ENCODE measurements around the gene MT2A. TPM values are rescaled to one million over a fixed set of nuclear protein-coding genes. Genes with fewer than 3 reads are reported as not detected.

MT2A gene
- total and polyA plus RNA-seq, 7 donors, result 37.5 to 968 (median 161) TPM

DNA sequence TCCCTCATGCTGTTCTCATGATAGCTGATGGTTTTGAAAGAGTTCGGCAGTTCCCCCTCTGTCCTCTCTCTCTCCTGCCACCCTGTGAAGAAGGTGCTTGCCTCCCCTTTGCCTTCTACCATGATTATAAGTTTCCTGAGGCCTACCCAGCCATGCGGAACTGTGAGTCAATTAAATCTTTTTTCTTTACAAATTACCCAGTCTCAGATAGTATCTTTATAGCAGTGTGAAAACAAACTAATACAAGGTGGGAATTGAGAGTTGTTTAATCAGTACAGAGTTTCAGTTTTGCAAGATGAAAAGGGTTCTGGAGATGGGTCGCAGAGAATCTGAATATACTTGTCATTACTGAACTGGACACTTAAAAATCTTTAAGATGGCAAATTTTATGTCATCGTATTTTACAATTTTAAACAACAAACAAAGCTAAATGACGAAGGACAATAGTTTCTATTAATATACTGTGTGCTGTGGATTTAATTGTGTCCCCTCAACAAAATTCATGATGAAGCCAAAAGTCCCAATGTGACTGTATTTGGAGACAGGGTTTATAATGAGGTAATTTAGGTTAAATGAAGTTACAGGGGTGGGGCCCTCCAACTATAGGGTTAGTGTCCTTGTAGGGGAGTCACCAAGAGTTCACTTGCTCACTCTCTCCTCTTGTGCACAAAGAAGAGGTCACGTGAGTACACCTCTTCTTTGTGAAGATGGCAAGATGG is 14.7 kb upstream of the MT2A start:
- H3K4me3 ChIP-seq, result no peak overlapping the region
- H3K36me3 ChIP-seq, result no peaks in the 10 kb centered on the region
- intact Hi-C loops (cut with DNase I), result no loop called here
- H3K4me1 ChIP-seq, result peaks cover 0 to 12% (median 10%) of the 10 kb centered on the region in 4 donors
- no peak for TF ChIP-seq POLR2A (IDR thresholded peaks at IDR 0.05)
- TF ChIP-seq EP300 (IDR thresholded peaks at IDR 0.05), result no peak
- TF ChIP-seq CTCF (IDR thresholded peaks at IDR 0.05), result no peak
- TF ChIP-seq POLR2AphosphoS5 (IDR thresholded peaks at IDR 0.05), result no peak
- DNase-seq, result no peak
- H3K9me3 ChIP-seq, result no peaks in the 10 kb centered on the region
- WGBS, 2 donors, result 91 to 94% methylated on average over 6 of the region's 6 CpGs
- peaks cover 9 to 22% (median 14%) of the 10 kb centered on the region in 3 donors for H3K27me3 ChIP-seq
- no peak overlapping the region for H3K27ac ChIP-seq

DNA sequence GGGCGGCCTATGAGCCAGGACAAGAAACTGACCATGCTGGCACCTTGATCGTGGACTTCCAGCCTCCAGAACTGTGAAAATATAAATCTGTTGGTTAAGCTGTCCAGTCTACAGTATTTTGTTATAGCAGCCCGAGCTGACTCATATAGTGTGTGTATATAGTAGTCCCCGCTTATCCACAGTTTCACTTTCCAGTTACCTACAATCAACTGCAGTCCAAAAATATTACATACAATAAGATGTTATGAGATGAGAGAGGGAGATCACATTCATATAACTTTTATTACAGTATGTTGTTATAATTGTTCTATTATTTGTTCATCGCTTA is 14.1 kb upstream of the MT2A start:
- no peak for DNase-seq
- intact Hi-C loops (cut with DNase I), result no loop called here
- Histone ChIP-seq H3K36me3 (no peaks in the 10 kb centered on the region), H3K27ac (no peak overlapping the region), H3K4me3 (no peak overlapping the region), H3K9me3 (no peaks in the 10 kb centered on the region), H3K4me1 (peaks cover 0 to 7% (median 6%) of the 10 kb centered on the region in 4 donors), H3K27me3 (peaks cover 4 to 17% (median 9%) of the 10 kb centered on the region in 3 donors)
- TF ChIP-seq CTCF (IDR thresholded peaks at IDR 0.05) (no peak), POLR2A (IDR thresholded peaks at IDR 0.05) (no peak), EP300 (IDR thresholded peaks at IDR 0.05) (no peak), POLR2AphosphoS5 (IDR thresholded peaks at IDR 0.05) (no peak)
- 83 to 91% methylated on average over 5 of the region's 5 CpGs for WGBS, 2 donors

GRCh38 chr16:56600398-56600999 is 7.9 kb upstream of the MT2A start:
- WGBS, 2 donors, result 31 to 38% methylated on average over 8 of the region's 8 CpGs
- Histone ChIP-seq H3K4me1 (peaks cover 0 to 1% (median 0%) of the 10 kb centered on the region in 4 donors), H3K9me3 (no peaks in the 10 kb centered on the region)

GRCh38 chr16:56601325-56601724 is 7.1 kb upstream of the MT2A start:
- peaks cover 0 to 9% (median 4%) of the 10 kb centered on the region in 4 donors for H3K4me1 ChIP-seq
- intact Hi-C loops (cut with DNase I), result loop anchor here (2.0 to 10.0 kb wide), 4 partner anchors 87 to 333 kb away; partner anchors contain the start of genes AMFR and HERPUD1
- 72 to 73% methylated on average over 9 of the region's 9 CpGs for WGBS, 2 donors
- no peaks in the 10 kb centered on the region for H3K9me3 ChIP-seq
- TF ChIP-seq EP300 (IDR thresholded peaks at IDR 0.05) (no peak), POLR2A (IDR thresholded peaks at IDR 0.05) (no peak)
- no peaks in the 10 kb centered on the region for H3K27me3 ChIP-seq
- no peak overlapping the region for H3K27ac ChIP-seq
- H3K36me3 ChIP-seq, result no peaks in the 10 kb centered on the region
- H3K4me3 ChIP-seq, result no peak overlapping the region
- DNase-seq, result no peak

More at GRCh38 chr16:56600398-56600999, 7.9 kb upstream of the MT2A start:
- TF ChIP-seq POLR2AphosphoS5 (IDR thresholded peaks at IDR 0.05), result no peak
- peak in 3 of 4 experiments; percentile 54 to 60 (median 54) for TF ChIP-seq CTCF (IDR thresholded peaks at IDR 0.05)
- DNase-seq, result no peak
- Histone ChIP-seq H3K4me3 (no peak overlapping the region), H3K27ac (no peak overlapping the region), H3K27me3 (no peaks in the 10 kb centered on the region), H3K36me3 (no peaks in the 10 kb centered on the region)
- intact Hi-C loops (cut with DNase I), result loop anchor here (2.0 to 10.0 kb wide), 4 partner anchors 86 to 334 kb away; partner anchors contain the start of genes AMFR and HERPUD1

DNA sequence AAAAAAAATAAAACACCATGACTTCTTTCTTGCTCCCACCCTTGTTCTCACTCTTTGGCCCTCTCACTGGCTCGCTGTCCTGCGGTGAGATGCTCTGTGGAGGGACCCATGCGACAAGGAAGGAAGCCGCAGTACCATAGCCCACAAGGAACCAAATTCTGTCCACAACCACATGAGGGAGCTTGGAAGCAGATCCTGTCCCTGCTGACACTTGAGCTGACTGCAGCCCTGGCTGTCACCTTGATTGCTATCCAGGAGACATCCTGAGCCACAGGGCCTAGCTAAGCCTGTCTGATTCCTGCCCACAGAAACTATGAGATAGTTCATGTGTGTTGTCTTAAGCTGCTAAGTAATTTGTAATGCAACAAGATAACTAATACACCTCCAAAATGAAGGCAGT is 4.8 kb upstream of the MT2A start:
- intact Hi-C loops (cut with DNase I), result loop anchor here (5.0 to 10.0 kb wide), 3 partner anchors 99 to 331 kb away; partner anchors contain the start of genes AMFR and HERPUD1
- 21 to 52% methylated on average over 4 of the region's 4 CpGs for WGBS, 2 donors
- no peaks in the 10 kb centered on the region for H3K27me3 ChIP-seq

More for the DNA sequence above, 4.8 kb upstream of the MT2A start:
- no peak overlapping the region for H3K27ac ChIP-seq
- no peaks in the 10 kb centered on the region for H3K9me3 ChIP-seq
- no peaks in the 10 kb centered on the region for H3K36me3 ChIP-seq
- TF ChIP-seq EP300 (IDR thresholded peaks at IDR 0.05) (no peak), CTCF (IDR thresholded peaks at IDR 0.05) (no peak), POLR2A (IDR thresholded peaks at IDR 0.05) (no peak), POLR2AphosphoS5 (IDR thresholded peaks at IDR 0.05) (no peak)
- DNase-seq, result no peak
- H3K4me3 ChIP-seq, result no peak overlapping the region
- peaks cover 0 to 29% (median 24%) of the 10 kb centered on the region in 4 donors for H3K4me1 ChIP-seq

Measured in sigmoid colon (tissue), 7 donors.